ENCODE measurements around the gene DPP3. TPM values are rescaled to one million over a fixed set of nuclear protein-coding genes. Genes with fewer than 3 reads are reported as not detected.
A peak's percentile ranks its signal among the peaks of the same experiment; 100 is the strongest.
"Not testable (repeated sequence)": the region's sequence is repeated elsewhere in the genome, so short reads cannot be mapped to it uniquely, and the experiment has no call there.

The DPP3 gene
- total RNA-seq, 1 experiment from 2014 or later, result 84.0 TPM

DNA sequence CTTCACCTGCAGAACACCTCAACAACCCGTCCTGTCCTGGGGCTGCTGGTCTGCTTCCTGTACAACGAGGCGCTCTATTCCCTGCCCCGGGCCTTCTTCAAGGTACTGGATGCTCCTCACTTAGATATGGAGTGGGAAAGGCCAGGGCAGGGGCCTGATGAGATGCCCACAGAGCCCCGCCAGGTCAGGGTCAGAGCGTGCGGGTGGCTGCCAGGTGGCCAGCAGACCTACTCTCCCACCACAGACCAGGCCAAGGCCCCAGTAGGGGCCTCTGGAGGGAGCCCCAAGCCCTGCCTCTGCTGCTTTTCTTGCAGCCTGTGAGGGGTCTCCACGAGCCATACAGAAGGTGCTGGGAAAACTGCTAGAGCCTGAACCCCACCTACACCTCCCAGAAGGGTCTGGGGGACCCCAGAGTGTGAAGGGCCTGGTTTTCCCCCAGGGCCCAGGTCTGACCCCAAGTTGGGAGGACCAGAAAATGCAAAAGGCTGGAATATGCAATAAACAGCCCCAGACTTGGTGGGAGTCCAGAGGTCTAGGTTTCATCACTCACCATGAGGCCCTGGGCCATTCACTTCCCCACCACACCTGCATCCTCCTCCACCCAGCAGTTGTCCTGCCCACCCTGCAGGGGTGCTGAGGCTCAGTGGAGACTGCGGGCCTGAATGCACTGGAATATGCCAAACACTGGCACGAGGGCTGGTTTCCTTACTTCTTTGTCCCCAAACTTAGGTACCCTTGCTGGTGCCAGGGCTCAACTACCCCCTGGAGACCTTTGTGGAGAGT is 50.9 kb downstream of the DPP3 start:
- DNase-seq (ENCODE audit: low read depth), result no peak

DNA sequence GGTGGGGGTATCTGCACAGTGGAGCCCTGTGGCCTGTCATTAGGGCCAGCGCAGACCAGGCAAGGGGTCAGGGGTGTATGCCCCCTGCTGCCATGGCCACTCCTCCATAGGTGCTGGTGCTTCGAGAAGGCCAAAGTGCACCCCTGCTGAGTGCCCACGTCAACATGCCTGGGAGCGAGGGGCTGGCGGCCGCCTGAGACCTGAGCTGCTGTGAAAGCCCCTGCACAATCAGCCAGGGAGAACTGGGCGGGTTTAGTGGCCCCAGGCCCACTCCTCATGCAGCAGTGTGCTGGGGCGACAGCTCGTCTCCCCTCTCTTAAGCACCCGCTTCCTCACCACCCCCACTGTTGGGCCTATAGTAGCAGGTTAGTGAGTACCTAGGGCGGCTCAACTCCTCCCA is 51.6 kb downstream of the DPP3 start:
- no peak for DNase-seq (ENCODE audit: low read depth)

DNA sequence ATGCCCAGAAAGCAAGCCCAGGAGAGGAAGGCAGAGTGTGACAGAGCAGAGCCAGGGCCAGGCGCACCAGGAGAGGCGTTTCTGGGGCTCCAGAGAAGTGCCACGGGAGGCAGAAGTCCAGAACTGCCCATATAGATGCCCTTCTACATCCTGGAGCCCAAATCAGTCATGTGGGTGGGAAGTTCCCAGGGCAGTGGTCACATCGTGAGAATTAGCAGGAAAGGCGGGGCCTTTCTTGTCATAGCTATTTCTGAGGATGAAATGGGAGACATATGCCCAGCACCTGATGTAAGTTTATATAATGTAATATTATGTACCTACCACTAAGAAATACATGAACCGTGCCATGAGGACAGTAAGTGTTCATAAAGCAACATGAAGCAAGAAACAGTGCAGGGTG is 52.5 kb downstream of the DPP3 start:
- DNase-seq (ENCODE audit: low read depth), result no peak

DNA sequence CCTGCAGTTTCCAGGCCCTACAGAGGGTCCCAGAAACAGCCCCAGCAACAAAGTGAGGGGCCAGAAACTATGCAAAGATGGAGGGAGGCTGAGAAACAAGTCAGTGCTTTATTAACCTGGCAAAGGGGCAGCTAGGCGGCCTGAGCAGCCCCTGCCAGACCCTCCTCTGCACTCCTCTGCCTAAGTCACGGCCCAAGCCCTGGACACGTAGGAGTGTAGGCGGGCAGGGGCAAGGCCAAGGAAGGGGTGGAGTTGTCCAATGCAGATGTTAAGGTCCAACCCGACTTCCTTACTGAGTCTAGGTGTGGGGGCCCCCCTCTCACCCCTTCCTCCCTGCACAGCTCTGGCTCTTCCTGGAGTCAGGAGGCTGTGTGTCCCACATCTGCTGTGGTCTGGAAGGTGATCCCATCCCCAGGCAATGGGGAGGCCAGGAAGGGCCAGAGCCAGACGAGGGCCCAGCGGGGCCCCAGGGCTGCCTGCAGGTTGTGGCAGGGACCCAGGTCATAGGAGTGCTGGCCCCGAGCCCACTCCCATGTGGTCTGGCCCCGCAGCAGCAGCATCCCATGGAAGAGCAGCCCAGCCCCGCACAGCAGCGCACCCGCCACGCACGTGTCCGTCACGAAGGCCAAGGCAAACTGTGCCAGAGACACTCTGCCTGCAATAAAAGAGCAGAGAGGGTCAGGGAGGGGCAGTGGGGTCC is 59.1 kb downstream of the DPP3 start:
- DNase-seq (ENCODE audit: low read depth), result no peak

DNA sequence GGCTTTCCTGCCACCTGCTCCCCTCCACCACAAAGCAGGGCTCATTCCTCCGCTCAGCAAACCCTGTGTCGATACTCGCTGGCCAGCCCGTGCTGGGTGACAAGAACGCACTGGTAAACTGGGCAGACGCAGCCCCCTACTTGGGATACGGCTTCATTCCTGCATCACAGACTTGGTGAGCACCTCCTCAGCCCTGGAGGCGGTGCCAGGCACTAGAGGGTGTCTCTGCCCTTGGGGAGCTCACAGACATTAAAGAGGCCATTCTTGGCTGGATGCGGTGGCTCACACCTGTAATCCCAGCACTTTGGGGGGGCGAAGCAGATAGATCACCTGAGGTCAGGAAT is 59.6 kb downstream of the DPP3 start:
- DNase-seq (ENCODE audit: low read depth), result no peak

DNA sequence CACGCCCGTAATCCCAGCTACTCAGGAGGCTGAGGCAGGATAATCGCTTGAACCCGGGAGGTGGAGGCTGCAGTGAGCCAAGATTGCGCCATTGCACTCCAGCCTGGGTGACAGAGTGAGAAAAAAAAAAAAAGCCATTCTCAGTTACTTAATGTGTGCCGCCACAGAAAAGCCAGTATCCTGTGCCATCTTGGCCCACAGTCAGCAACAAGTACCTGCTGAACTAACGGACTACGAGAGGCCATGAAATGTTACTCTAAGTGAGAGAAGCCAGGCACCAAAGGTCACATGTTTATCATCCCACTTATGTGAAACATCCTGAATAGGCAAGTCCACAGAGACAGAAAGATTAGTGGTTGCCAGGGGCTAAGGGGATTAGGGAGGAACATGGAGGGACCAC is 60.4 kb downstream of the DPP3 start:
- not testable (repeated sequence) for DNase-seq (ENCODE audit: low read depth)

DNA sequence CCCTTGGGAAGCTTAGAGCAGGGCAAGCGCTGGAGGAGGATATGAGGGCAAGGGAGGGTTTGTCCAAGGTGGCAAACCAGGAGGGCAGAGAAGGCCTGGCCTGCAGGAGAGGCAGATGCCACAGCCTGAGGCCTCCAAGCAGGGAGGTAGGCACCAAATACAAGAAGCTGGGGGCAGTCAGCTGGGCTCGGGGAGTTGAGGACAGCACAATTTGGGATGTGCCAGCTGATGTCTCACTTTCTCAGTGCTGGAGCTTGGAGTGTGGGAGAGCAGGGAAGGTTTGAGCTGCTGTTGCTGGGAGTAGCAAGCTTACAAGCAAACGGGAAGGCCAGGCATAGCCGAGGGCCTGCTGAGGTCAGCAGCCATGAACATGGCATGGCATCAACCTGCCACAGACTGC is 61.7 kb downstream of the DPP3 start:
- no peak for DNase-seq (ENCODE audit: low read depth)

DNA sequence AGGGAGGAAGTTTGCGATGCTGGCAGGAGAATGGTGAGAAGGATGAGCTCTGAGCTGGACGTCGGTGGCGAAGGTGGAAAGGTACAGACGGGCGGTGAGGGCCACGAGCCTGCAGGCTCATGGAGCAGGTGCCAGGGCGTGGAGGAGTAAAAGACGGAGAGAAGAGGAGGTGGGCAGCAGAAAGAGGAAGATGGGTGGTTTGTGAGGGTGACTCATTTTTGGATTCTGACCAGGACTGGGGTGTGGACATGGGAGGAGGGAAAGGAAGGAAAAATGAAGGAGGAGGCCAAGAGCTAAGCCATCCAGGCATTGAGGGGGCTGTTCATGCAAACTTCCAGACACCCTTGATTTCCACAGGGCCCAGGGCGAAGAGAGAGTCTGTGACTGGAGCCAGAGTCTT is 62.1 kb downstream of the DPP3 start:
- peak; percentile 34 for DNase-seq (ENCODE audit: low read depth)

DNA sequence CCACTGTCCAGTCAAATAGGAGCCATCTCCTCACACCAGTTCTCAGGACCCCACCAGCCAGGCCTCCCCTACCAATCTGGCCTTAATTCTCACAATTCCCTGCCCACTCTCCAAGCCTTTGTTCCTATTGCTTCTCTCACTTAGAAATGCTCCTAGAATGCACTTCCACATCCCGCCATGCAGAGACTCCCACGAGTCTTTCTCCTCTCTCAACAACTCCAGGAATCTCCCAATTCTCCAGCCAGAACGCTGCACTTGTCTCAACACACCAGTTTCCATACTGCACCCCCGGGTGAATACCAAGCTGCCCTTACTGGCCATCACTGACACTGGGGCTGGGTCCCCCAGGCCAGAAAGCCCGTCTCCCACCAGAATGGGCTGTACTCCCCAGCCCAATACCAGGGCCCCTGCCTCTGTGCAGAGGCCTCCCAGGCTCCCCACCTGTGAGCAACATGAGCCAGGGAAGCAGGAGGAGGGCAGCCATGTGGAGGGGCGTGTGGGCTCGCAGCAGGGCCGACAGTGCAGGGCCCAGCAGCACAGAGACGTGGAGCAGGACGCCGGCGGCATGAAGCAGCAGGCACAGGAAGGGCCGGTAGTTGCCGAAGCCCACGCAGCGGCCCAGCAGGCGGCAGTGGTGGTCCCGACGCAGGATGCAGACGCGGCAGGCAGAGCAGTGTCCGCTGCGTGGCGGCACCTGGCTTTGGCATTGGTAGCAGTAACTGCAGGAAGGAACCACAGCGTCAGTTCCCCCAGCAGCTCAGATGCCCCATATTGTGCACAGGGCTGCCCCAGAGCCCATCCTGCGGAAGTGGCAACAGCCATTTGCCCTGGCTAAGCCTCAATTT is 63.3 kb downstream of the DPP3 start:
- DNase-seq (ENCODE audit: low read depth), result no peak

DNA sequence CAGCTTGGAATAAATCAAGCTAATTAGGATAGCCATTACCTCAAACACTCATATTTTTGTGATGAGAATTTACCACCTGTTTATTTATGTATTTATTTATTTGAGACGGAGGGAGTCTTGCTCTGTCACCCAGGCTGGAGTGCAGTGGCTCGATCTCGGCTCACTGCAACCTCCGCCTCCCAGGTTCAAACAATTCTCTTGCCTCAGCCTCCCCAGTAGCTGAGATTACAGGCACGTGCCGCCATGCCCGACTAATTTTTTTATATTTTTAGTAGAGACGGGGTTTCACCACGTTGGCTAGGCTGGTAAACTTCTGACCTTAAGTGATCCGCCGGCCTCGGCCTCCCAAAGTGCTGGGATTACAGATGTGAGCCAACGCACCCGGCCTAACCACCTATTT is 64.7 kb downstream of the DPP3 start:
- not testable (repeated sequence) for DNase-seq (ENCODE audit: low read depth)

DNA sequence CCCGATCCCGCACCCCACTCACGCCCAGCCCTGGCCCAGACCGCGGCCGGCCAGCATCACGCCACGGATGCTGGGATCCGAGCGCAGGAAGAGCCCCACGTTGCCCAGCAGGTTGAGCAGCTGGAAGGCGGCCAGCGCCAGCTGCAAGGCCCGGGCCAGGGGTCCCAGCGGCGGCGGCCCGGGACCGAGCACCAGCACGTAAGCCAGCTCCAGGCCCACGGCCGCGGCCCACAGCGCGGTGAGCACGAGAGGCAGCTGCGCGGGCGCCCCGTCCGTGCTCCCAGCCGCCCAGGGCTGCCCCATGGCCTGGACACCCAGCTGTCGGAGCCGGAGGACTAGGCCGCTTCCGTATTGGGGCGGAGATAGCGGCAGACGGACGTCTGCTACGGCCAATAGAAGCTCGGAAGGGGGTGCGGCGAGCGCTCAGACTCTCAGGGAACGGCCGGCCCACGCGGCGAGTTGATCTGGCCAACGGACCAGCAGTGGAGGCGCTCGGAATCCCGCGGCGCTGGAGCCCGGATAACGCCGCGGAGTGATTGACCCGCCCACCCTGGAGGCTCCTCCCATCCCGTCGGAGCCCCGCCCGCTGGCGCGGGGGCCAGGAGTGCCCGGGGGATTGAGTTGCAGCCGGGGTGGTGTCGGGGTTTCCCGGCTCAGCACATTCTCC is 65.6 kb downstream of the DPP3 start, which contains the start of gene ZDHHC24:
TSS of gene ZDHHC24 (minus strand) at position 348 of the 667 bp plus-strand sequence. CDS start at position 303, 45 bp downstream.
- peak; percentile 98 for DNase-seq (ENCODE audit: low read depth)

DNA sequence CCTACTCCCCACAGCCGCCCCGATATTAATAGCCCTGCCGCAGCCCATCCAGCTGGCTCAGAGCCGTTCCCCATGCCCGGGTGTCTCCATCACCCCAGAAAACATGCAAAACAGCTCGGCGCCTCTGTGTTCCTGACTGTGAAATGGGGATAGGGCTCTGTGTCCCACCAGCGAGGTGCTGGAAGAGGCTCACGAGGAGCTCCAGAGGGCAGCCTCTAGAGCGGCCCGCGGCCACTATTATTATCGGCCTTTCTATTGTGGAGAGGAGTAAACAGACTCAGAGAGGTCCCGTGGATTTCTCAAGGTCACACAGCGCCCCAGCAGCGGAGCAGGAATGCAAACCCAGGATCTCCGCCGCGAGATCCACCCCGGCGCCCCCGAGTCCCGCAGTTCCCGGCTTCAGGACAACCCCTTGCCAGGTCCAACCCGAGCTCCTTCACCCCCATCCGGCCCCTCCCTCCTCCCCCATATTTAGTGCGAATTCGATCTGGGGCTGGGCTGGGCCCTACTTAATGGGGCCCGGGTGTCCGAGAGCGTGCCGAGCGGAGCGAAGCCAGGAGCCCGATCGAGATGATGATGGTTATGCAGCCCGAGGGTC is 66.2 kb downstream of the DPP3 start, which contains the start of gene ACTN3:
TSS of gene ACTN3 (plus strand) at position 536 of the 598 bp plus-strand sequence. CDS start at position 571, 35 bp downstream.
- DNase-seq (ENCODE audit: low read depth), result peak; percentile 28

DNA sequence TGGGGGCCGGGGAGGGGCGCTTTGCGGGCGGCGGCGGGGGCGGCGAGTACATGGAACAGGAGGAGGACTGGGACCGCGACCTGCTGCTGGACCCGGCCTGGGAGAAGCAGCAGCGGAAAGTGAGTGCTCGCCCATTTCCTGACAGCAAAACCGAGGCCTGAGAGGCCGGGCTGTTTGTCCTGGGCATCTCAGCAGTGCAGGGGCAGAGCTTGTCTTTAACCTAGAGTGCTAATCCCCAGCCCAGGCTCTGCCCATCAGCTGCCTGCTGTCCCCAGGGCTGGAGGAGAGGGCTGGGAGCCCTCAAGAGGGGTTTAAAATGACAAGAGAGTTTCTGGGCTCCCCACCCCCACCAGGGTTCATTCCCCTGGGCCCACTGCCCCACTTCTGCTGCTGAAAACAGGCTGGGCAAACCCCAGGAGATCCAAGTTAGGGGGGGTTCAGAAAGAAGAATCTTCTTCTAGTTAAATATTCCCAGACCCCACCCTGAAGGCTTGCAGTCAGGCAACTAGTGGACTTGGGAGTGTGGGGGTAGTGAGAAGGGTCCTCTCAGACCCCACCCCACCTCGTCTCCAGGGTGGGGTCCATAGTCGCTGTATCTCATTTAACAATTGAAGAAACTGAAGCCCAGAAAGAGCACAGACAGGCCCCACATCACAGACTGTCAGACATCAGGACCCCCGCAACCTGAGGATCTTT is 66.9 kb downstream of the DPP3 start:
- DNase-seq (ENCODE audit: low read depth), result no peak

DNA sequence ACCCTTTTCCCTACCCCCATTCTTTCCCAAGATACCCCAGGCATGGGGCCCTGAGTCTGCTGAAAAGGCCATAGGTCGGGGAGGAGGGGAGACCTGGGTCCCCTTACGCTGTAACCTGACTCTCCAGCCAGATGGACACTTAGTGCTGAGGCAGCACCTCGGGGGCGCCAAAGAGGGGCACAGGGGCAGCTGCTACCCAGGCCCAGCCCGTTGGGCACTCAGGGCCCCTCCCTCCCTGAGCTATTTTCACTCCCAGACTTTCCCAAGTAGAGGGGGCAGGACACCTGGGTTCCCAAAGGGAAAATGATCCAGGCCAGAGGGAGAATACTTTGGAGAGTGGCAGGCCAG is 67.4 kb downstream of the DPP3 start:
- DNase-seq (ENCODE audit: low read depth), result no peak

DNA sequence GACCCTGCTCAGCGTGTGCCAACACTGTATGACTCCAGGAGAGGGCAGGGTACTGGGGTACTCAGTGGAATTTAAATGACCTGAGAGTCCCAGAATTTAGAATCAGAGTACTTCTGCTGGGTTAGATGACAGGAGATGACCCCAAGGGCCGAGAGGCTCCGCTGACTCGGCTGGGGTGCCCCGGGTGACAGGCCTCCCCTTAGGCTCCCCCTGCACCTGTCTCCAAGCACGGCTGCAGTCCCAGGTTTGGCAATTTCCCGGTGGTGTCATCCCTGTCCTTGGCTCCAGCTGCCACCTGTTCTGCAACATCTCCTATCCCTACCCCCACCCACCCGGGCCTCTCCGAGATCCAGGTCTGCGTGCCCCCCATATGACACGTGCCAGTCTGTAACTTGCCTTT is 67.8 kb downstream of the DPP3 start:
- DNase-seq (ENCODE audit: low read depth), result no peak

DNA sequence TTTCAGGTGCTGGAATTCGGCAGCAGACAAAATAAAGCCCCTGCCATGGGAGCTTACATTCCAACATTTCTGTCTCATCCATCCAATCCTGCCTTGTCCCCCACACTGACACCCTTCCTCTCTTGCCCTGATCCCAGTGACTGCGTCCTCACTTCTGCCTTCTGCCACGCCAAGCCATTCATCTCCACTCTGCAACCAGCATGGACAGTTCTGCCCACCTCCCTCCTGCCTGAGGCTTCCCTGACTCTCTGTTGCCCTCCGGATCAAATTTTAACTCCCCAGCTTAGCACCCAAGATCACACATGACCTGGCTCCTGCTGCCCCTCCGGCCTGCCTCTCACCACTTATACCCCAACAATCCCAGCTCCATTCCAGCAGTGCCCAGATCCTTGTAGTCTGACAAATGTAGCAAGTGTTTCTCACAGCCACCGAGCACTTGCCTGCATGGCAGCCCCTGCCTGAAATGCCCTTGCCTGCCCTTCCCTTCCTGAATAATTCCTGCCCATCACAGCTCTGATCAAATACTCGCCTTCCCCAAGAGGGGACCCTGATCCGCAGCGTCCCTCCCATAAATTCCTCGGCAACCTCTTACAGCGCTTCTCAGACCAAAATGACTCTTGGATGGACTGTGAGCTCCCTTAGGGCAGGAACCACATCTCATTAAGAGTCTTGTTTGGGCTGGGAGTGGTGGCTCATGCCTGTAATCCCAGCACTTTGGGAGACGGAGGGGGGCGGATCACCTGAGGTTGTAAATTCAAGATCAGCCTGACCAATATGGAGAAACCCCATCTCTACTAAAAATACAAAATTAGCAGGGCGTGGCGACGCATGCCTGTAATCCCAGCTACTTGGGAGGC is 68.8 kb downstream of the DPP3 start:
- DNase-seq (ENCODE audit: low read depth), result no peak

DNA sequence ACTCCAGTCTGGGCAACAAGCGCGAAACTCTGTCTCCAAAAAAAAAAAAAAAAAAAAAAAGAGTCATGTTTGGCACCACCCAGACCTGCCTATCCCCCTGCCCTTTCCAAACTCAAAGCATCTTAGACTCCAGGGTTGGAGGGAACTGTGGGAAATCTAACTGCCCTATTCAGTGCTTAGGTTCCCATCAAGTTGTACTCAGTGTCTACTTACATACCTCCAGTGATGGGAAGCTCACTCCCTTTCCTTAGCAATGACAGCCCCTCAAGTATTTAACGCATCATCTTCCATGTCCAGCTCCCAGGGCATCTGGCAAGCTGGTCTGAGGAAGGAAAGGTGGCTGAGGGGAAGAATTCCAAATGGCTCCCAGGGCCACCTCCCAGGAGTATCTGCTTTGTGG is 69.5 kb downstream of the DPP3 start:
- no peak for DNase-seq (ENCODE audit: low read depth)

DNA sequence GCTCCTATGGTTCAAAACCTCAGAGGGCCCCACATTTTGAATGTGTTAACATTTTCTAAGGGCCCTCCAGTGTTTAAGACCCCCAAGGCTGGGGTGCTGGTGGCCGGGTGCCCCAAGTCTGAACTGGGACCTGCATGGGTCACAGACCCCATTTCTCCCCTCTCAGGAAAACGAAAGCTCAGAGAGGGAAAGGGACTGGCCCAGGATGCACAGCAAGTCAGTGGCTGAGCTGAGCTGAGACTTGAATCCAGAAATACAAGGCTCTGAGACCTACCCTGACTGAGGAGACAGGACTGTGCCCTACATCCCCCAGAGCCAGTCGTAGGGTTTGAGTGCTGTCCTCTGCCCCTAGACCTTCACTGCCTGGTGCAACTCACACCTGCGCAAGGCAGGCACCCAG is 70.7 kb downstream of the DPP3 start:
- DNase-seq (ENCODE audit: low read depth), result no peak

DNA sequence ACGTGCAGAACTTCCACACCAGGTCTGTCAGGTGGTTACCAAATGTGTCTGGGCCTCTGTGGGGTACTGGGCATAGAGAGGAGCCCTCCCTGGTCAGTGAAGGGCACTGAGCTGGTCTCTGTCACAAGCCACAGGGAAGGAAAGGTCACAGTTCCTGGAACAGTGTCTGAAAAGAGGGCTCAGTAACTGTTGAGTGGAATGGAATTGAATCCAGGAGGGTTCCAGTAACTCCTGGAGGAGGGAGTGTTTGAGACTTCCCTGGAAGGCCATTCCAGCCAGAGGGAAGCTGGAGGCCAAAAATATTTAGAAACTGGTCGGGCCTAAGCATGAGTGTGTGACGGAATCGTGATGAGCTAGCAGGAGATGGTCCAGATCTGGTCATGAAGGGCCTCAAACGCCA is 74.4 kb downstream of the DPP3 start:
- DNase-seq (ENCODE audit: low read depth), result no peak

DNA sequence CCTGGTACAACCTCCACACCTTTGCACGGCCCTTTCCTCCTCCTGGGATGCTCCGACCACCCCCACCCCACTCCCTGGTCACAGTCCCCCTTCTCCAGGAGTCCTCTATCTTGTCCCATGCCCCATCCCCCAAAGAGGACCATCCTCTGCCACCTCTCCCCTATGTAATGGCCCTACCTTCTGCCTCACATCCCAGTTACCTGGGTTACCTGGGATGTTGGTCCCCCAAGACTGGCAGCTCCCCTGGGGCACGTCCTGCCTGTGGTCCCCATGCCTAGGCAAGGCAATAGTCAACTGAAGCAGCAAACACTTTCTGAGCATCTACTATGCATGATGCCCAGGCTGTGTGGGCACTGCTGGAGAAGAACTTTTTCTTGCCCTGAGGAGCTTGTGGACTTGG is 75.2 kb downstream of the DPP3 start:
- no peak for DNase-seq (ENCODE audit: low read depth)
